HG02610 (cell line): ENCODE data around the gene LYSMD1.
"Not testable (repeated sequence)": the region's sequence is repeated elsewhere in the genome, so short reads cannot be mapped to it uniquely, and the experiment has no call there.

Experiments
- ATAC-seq: cut with Tn5 transposase; IDR thresholded peaks from one replicate; pipeline ENCODE4 v1.9.1; 2021; ENCODE audit warnings: mild to moderate bottlenecking, moderate library complexity; ENCODE audit not compliant: unreplicated experiment

Gene LYSMD1, protein sequence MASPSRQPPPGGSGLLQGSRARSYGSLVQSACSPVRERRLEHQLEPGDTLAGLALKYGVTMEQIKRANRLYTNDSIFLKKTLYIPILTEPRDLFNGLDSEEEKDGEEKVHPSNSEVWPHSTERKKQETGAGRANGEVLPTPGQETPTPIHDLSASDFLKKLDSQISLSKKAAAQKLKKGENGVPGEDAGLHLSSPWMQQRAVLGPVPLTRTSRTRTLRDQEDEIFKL

DNA sequence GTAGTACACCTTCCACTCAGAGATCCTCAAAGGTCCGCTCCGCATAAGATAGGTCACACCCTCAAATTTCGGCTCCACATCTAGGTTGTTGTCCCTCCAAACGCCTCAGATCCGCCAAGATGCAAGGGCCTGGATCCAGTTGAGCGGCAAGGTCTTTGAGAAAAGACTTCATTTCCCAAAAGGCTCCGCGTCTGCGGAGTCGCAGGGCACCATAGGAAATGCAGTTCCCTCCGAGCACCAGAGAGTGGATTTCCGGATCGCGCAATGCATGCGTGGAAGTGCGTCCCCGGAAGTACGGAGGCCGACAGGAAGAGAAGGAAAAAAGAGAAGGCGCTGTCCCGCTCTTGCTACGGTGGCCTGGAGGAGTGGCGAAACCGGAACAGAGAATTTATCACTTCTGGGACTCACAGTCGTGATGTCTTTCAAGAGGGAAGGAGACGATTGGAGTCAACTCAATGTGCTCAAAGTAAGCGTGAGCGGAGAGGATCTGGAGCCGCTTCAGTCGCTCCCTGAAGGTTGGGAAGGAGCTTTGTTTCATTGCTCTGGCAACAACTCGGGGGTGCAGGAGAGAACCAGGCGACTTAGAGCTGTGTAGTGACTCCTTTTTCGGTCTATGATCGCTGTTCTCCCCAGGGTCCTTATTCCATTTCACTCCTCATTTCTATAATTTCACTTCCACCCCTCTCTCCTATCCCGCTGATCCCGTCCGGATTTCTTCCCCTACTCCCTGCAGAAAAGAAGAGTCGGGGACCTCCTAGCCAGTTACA, at the start of gene LYSMD1, which contains the start of gene SCNM1:
Gene LYSMD1, minus strand, starts transcription at position 165 of the 767 bp plus-strand sequence. CDS start 644 bp downstream, outside the sequence.
Gene SCNM1, plus strand, starts transcription at position 407 of the 767 bp plus-strand sequence. Its CDS starts 9 bp downstream, at position 416.
- peak; percentile 76 for ATAC-seq

- no peak for ATAC-seq
These were observed 47.9 kb upstream of the LYSMD1 start for GRCh38 chr1:151213560-151213959.

GRCh38 chr1:151211972-151212705, 46.4 kb upstream of the LYSMD1 start:
- ATAC-seq = no peak

DNA sequence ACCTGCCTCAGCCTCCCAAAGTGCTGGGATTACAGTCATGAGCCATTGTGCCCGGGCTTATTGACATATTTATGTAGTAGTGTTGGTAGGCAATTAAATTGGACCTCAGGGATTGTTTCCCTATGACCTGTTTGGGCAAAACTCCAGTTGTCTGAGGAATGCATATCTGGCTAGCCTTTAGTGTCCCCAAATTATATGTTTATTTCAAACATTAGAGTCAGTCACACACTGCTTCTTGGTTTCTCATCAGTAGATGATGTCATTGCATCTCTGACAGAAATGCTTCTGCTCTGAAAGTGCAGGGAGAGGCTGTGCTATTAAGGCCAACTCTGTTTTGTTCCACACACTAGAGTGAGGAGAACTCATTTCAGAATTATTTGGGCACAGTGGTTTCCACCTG, 45.1 kb upstream of the LYSMD1 start:
- ATAC-seq = no peak

GRCh38 chr1:151205381-151205965, 39.8 kb upstream of the LYSMD1 start:
- not testable (repeated sequence) for ATAC-seq

- ATAC-seq = no peak
These were observed 34.3 kb upstream of the LYSMD1 start for GRCh38 chr1:151199873-151200581.

DNA sequence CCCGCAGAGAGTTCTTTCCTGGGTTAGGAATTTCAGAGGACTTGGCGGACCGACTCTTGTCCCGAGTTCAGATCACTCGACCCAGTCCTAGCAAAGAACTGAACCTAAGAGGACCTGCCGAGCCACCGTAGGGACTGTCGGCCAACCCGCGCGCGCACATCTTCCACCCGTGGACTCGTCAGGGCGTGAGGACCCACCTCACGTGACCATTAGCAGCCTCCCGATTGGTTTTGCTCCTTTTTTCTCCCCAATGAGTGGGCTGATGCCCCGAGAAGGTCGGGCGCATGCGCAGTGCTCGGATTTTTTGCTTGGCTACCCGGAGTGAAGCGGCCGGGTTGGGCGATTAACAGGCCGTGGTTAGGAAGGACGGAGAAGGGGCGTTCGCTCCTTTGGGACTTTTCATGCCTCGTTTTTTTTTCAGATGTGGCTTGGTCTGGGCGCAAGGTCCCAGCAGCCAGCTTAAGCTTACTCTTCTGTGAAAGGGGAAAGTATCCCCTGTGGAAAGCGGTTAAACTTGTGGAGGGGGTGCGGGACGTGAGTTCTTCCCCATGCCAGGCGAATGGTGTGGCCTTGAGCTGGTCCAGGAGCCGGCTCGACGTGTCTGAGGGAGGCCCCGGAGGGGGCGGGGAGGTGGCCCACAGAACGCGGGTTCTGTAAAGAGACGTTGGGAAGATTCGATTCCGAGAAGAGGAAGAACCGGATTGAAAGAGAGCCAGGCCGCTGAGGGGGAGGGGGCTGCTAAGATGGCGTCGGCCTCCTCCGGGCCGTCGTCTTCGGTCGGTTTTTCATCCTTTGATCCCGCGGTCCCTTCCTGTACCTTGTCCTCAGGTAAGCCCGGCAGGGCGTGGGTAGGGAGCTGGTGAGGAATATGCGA, 32.8 kb upstream of the LYSMD1 start, which contains the start of gene PIP5K1A:
Gene PIP5K1A, plus strand, starts transcription at position 299 of the 874 bp plus-strand sequence. Its CDS starts 445 bp downstream, at position 744.
- peak; percentile 86 for ATAC-seq

GRCh38 chr1:151197863-151198253, 32.2 kb upstream of the LYSMD1 start:
- no peak for ATAC-seq

GRCh38 chr1:151196292-151196800, 30.6 kb upstream of the LYSMD1 start:
- no peak for ATAC-seq

- not testable (repeated sequence) for ATAC-seq
These were observed 29.3 kb upstream of the LYSMD1 start for GRCh38 chr1:151194894-151195594.

GRCh38 chr1:151193856-151194255, 28.2 kb upstream of the LYSMD1 start:
- no peak for ATAC-seq

DNA sequence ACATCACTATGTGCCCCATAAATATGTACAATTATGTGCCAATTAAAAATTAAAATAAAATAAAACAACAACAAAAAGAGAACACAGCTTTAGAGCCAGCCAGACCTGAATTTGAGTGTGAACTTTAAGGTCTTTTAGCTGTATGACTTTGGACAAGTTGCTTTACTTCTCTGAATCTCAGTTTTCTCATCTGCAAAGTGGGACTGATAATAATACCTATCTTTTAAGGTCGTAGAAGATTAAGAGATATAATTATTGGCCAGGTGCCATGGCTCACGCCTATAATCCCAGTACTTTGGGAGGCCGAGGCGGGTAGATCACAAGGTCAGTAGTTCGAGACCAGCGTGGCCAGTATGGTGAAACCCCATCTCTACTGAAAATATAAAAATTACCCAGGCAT, 27.6 kb upstream of the LYSMD1 start:
- ATAC-seq = no peak

DNA sequence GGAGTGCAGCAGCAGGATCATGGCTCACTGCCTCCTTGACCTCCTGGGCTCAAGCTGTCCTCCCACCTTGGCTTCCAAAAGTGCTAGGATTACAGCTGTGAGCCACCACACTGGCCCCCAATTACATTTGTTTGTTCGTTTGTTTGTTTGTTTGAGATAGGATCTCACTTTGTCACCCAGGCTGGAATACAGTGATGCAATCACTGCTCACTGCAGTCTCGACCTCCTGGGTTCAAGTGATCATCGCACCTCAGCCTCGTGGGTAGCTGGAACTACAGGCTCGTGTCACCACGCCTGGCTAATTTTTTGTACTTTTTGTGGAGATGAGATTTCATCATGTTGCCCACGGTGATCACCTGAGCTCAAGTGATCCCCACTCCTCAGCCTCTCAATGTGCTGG, 26.3 kb upstream of the LYSMD1 start:
- no peak for ATAC-seq

DNA sequence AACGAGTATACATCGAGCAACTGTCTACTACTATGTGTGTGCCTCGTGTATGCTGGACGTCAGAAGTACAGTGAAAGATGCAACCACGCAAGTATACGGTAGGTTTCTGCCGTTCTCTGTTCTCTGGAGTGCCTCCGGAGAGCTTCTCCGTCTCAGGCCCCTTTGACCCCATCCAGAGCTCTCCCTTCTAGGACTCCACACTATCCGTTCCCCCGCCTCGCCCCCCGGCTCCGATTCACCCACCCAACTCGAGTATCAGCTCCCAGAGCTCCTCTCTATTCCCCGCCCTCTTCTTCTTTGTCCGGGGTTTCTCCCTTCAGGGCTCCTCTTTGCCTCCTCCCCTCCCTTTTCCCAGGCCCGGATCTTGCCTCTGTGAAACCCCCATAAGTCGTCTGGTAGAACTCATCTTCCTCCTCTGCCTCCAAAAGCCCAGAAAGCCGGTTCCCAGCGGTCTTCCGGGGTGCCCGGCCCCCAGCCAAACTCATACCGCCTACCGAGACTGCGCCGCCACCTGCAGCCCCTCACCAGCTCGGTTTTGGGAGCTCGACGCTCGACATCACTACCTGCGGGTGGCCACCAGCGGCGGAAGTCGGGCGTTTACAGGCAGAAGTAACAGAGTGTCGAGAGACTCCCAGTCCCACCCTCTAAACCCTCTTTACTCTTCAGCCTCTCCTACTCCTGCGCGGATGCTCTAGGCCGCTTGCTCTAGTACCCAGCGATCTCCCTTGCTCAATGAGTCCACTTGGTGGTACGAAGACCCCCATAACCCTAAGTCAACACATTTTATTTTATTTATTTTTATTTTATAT, 24.1 kb upstream of the LYSMD1 start, which contains the start of gene VPS72:
Gene VPS72, minus strand, starts transcription at position 561 of the 809 bp plus-strand sequence. Its CDS starts 76 bp downstream, at position 485.
- peak; percentile 91 for ATAC-seq

DNA sequence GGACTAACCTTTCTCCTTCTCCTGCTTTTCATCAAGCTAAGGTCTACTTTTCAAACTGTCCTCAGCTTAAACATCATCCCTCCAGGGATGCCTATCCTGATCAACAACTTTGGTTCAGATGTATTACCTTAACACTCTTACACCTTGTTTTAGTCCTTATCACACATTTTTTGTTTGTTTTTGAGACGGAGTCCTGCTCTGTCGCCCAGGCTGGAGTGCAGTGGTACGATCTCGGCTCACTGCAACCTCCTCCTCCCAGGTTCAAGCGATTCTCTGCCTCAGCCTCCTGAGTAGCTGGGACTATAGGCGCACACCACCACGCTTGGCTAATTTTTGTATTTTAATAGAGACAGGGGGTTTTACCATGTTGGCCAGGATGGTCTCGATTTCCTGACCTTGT, 23.0 kb upstream of the LYSMD1 start:
- not testable (repeated sequence) for ATAC-seq

- ATAC-seq = no peak
These were observed 21.5 kb upstream of the LYSMD1 start for GRCh38 chr1:151187205-151187604.

GRCh38 chr1:151184211-151184610, 18.5 kb upstream of the LYSMD1 start:
- no peak for ATAC-seq
